ACC112 (cell line): Measurements from ENCODE around the gene FAM98A.

ENCODE experiments used
- H2AFZ ChIP-seq: fragments of 200-600 bp; sonication (generic); one replicate; pipeline ENCODE4 v1.6.0; 2017; ENCODE audit warnings: antibody characterized with exemption, low read length; ENCODE audit not compliant: unreplicated experiment
- H3K27ac ChIP-seq: fragments of 200-600 bp; sonication (generic); 2 replicates; pipeline ENCODE4 v1.5.1; 2014; ENCODE audit warnings: low read depth, mild to moderate bottlenecking, antibody characterized with exemption, low read length, moderate library complexity
- H3K27me3 ChIP-seq: fragments of 200-600 bp; sonication (generic); 2 replicates; pipeline ENCODE4 v1.6.1; 2014; ENCODE audit warnings: mild to moderate bottlenecking, antibody characterized with exemption, low read length, moderate library complexity, mixed read lengths; ENCODE audit not compliant: insufficient read depth
- H3K36me3 ChIP-seq: fragments of 200-600 bp; sonication (generic); 2 replicates; pipeline ENCODE4 v1.6.1; 2016; ENCODE audit warnings: mild to moderate bottlenecking, antibody characterized with exemption, low read length, moderate library complexity, mixed read lengths; ENCODE audit not compliant: insufficient read depth
- H3K4me1 ChIP-seq: fragments of 200-600 bp; sonication (generic); one replicate; pipeline ENCODE4 v1.6.1; 2016; ENCODE audit warnings: low read length, mixed read lengths; ENCODE audit not compliant: insufficient read depth, unreplicated experiment, control insufficient read depth
- H3K4me3 ChIP-seq: fragments of 200-600 bp; sonication (generic); 2 replicates; pipeline ENCODE4 v1.5.1; 2014; ENCODE audit warnings: mild to moderate bottlenecking, low read depth, low read length
- H3K79me2 ChIP-seq: fragments of 200-600 bp; sonication (generic); one replicate; pipeline ENCODE4 v1.6.0; 2016; ENCODE audit warnings: low read length; ENCODE audit not compliant: control insufficient read depth, unreplicated experiment, insufficient read depth

Gene FAM98A

GRCh38 chr2:33577084-33577483, 22.0 kb downstream of the FAM98A start:
- Histone ChIP-seq H3K4me3 (no peak overlapping the region), H3K27ac (no peak overlapping the region), H2AFZ (no peak overlapping the region), H3K27me3 (no peaks in the 10 kb centered on the region), H3K4me1 (peaks cover 5% of the 10 kb centered on the region), H3K79me2 (no peaks in the 10 kb centered on the region), H3K36me3 (no peaks in the 10 kb centered on the region; the same call in 1 of the 2 replicates)

- no peak overlapping the region for H3K4me3 ChIP-seq
- H3K36me3 ChIP-seq: no peaks in the 10 kb centered on the region
- no peaks in the 10 kb centered on the region for H3K79me2 ChIP-seq
- no peak overlapping the region for H3K27ac ChIP-seq
- H2AFZ ChIP-seq: no peak overlapping the region
- H3K27me3 ChIP-seq: no peaks in the 10 kb centered on the region
- H3K4me1 ChIP-seq: no peaks in the 10 kb centered on the region
Observed at GRCh38 chr2:33573657-33574056, 25.4 kb downstream of the FAM98A start.

GRCh38 chr2:33570681-33571080, 28.4 kb downstream of the FAM98A start:
- H3K36me3 ChIP-seq: no peaks in the 10 kb centered on the region
- no peaks in the 10 kb centered on the region for H3K27me3 ChIP-seq
- H3K27ac ChIP-seq: no peak overlapping the region
- H3K79me2 ChIP-seq: no peaks in the 10 kb centered on the region
- no peaks in the 10 kb centered on the region for H3K4me1 ChIP-seq
- H2AFZ ChIP-seq: no peak overlapping the region
- no peak overlapping the region for H3K4me3 ChIP-seq

- Histone ChIP-seq H3K4me1 (no peaks in the 10 kb centered on the region), H3K4me3 (no peak overlapping the region), H3K36me3 (no peaks in the 10 kb centered on the region), H3K79me2 (no peaks in the 10 kb centered on the region), H3K27me3 (no peaks in the 10 kb centered on the region), H3K27ac (no peak overlapping the region), H2AFZ (no peak overlapping the region)
Observed at GRCh38 chr2:33561872-33562271, 37.2 kb downstream of the FAM98A start.

- Histone ChIP-seq H3K27me3 (no peaks in the 10 kb centered on the region), H3K4me3 (no peak overlapping the region), H3K36me3 (no peaks in the 10 kb centered on the region), H3K79me2 (no peaks in the 10 kb centered on the region), H3K4me1 (no peaks in the 10 kb centered on the region), H2AFZ (no peak overlapping the region), H3K27ac (no peak overlapping the region)
Observed at GRCh38 chr2:33560017-33560416, 39.1 kb downstream of the FAM98A start.

- no peaks in the 10 kb centered on the region for H3K27me3 ChIP-seq
- H3K36me3 ChIP-seq: no peaks in the 10 kb centered on the region
- H3K79me2 ChIP-seq: no peaks in the 10 kb centered on the region
- no peak overlapping the region for H3K27ac ChIP-seq
- H2AFZ ChIP-seq: no peak overlapping the region
- no peaks in the 10 kb centered on the region for H3K4me1 ChIP-seq
- no peak overlapping the region for H3K4me3 ChIP-seq
Observed at GRCh38 chr2:33559328-33559727, 39.8 kb downstream of the FAM98A start.

GRCh38 chr2:33555681-33556080, 43.4 kb downstream of the FAM98A start:
- no peaks in the 10 kb centered on the region for H3K27me3 ChIP-seq
- H3K27ac ChIP-seq: no peak overlapping the region
- H3K36me3 ChIP-seq: no peaks in the 10 kb centered on the region
- no peak overlapping the region for H2AFZ ChIP-seq
- no peak overlapping the region for H3K4me3 ChIP-seq
- no peaks in the 10 kb centered on the region for H3K79me2 ChIP-seq
- H3K4me1 ChIP-seq: no peaks in the 10 kb centered on the region

- Histone ChIP-seq H3K79me2 (no peaks in the 10 kb centered on the region), H3K27ac (no peak overlapping the region), H3K4me3 (no peak overlapping the region), H3K27me3 (no peaks in the 10 kb centered on the region), H3K36me3 (no peaks in the 10 kb centered on the region), H2AFZ (no peak overlapping the region), H3K4me1 (no peaks in the 10 kb centered on the region)
Observed at GRCh38 chr2:33552758-33553461, 46.2 kb downstream of the FAM98A start.

- no peak overlapping the region for H3K27ac ChIP-seq
- no peaks in the 10 kb centered on the region for H3K79me2 ChIP-seq
- H3K4me1 ChIP-seq: no peaks in the 10 kb centered on the region
- H3K27me3 ChIP-seq: no peaks in the 10 kb centered on the region
- H3K4me3 ChIP-seq: no peak overlapping the region
- no peaks in the 10 kb centered on the region for H3K36me3 ChIP-seq
- H2AFZ ChIP-seq: no peak overlapping the region
Observed at GRCh38 chr2:33550206-33550605, 48.9 kb downstream of the FAM98A start.

GRCh38 chr2:33541243-33541642, 57.9 kb downstream of the FAM98A start:
- Histone ChIP-seq H3K27me3 (no peaks in the 10 kb centered on the region), H3K4me1 (no peaks in the 10 kb centered on the region), H3K36me3 (no peaks in the 10 kb centered on the region), H2AFZ (no peak overlapping the region), H3K79me2 (no peaks in the 10 kb centered on the region), H3K4me3 (no peak overlapping the region), H3K27ac (no peak overlapping the region)

GRCh38 chr2:33535421-33535820, 63.7 kb downstream of the FAM98A start:
- H3K27me3 ChIP-seq: no peaks in the 10 kb centered on the region
- no peak overlapping the region for H3K4me3 ChIP-seq
- H3K79me2 ChIP-seq: no peaks in the 10 kb centered on the region
- H3K4me1 ChIP-seq: no peaks in the 10 kb centered on the region
- no peak overlapping the region for H2AFZ ChIP-seq
- H3K27ac ChIP-seq: no peak overlapping the region
- no peaks in the 10 kb centered on the region for H3K36me3 ChIP-seq
